ENCODE data around the gene MCAT. TPM values are rescaled to one million over a fixed set of nuclear protein-coding genes. Genes with fewer than 3 reads are reported as not detected.
"Not testable (repeated sequence)": the region's sequence is repeated elsewhere in the genome, so short reads cannot be mapped to it uniquely, and the experiment has no call there.

The MCAT gene
- total RNA-seq, 2 donors from 2014 or later, result 15.2 to 19.7 TPM

DNA sequence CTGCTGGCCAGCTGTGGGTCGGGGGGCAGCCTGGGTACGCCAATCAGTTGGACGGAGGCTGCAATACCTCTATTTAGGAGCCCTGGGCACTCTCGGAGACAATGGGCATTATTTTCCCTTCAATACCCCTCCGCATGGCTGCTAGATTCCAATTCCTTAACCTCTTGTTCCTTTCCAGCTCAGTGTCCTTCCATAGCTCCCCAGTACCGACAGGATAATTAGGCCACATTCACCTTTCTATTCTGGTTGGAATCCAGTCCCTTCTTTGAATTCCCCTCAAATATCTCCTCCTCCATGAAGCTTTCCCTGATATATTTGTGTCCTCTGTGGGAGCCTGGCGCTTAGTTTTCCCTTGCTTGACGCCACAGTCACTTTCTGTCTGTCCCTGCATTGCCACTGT, 36.9 kb downstream of the MCAT start:
- DNase-seq (no peak), ATAC-seq (no peak)
- intact Hi-C loops (cut with DNase I, micrococcal nuclease), result no loop called here

- DNase-seq; intact Hi-C loops (cut with DNase I, micrococcal nuclease); ATAC-seq: not testable (repeated sequence)
Measured at GRCh38 chr22:43104950-43105349, 38.2 kb downstream of the MCAT start.

- intact Hi-C loops (cut with DNase I, micrococcal nuclease); ATAC-seq; DNase-seq: not testable (repeated sequence)
Measured at GRCh38 chr22:43104056-43104625, 39.1 kb downstream of the MCAT start.

- intact Hi-C loops (cut with DNase I, micrococcal nuclease), result no loop called here
- DNase-seq, result no peak
- ATAC-seq, result no peak
Measured at GRCh38 chr22:43101306-43101705, 41.9 kb downstream of the MCAT start.

DNA sequence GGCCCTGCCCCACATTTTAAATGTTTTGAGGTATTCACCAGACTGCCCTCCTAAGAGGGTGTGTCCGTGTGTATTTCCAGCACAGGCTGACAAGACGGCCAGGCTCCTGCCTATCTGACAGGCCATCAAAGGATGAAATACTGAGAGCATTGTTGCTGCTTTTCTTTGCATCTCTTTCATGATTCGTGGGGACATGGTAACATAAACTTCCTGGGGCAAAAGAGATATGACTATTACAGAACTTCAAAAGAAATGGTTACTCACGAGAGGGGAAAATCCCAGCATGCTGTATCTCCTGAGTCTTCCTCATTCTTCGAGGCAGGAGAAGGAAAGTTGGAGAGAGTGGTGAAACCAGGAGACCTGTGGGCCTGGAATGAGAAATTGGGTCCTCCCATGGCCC, 43.0 kb downstream of the MCAT start:
- no peak for ATAC-seq
- intact Hi-C loops (cut with DNase I, micrococcal nuclease), result no loop called here
- DNase-seq, result no peak

GRCh38 chr22:43099095-43099494, 44.1 kb downstream of the MCAT start:
- no peak for ATAC-seq
- intact Hi-C loops (cut with DNase I, micrococcal nuclease), result no loop called here
- DNase-seq, result no peak

DNA sequence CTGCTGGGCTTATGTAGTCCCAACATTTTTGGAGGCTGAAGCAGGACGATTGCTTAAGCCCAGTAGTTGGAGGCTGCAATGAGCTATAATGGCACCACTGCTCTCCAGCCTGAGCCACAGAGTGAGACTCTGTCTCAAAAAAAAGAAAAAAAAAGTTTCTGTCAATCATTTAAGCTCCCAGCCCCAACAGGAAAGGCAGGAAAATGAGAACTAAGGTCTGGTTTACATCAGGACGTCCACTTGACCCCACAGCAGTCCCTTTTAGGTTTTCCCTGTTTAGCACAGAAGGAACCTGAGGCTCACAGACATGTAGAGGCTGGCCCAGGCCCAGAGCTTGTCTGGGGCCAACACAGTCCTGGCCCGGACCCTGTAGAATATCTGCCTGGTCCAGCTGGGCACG, 44.8 kb downstream of the MCAT start:
- intact Hi-C loops (cut with DNase I, micrococcal nuclease), result no loop called here
- no peak for DNase-seq
- no peak for ATAC-seq

GRCh38 chr22:43096420-43096819, 46.8 kb downstream of the MCAT start:
- intact Hi-C loops (cut with DNase I, micrococcal nuclease), result no loop called here
- no peak for ATAC-seq
- no peak for DNase-seq

DNA sequence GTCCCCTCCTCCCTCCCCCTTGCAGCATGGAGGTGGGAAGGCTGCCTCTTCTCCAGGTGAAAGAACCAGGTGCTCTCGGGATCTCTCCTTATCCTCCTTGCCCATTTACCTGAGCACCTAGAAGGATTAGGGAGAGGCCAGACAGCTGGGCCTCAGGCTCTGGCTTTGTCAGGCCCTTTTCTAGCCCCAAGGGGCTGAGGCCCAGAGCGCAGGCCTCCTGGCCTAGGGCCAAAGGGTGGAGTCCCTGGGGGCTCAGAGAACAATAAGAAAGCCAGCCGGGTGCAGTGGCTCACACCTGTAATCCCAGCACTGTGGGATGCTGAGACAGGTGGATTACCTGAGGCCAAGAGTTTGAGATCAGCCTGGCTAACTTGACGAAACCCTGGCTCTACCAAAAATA, 48.6 kb downstream of the MCAT start:
- intact Hi-C loops (cut with DNase I, micrococcal nuclease), result no loop called here
- DNase-seq, result no peak
- no peak for ATAC-seq

DNA sequence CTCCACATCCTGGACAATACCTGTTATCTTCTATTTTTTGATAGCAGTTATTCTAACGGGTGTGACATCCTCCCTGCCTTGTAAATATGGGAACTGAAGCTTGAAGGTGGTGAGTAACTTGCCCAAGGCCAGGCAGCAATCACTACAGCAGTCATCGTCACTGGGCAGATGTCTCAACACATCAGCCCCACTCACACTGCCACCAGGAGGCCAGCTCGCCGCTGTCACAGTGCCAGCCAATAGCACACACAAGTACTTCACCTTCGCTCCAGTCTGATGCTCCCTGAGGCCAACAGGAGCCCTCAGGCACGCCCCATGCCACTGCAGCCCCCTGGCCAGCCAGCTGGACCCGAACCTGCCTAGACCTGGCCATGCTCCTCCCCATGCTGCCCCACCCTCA, 49.1 kb downstream of the MCAT start:
- peak; percentile 67 for ATAC-seq
- intact Hi-C loops (cut with DNase I, micrococcal nuclease), result no loop called here

DNA sequence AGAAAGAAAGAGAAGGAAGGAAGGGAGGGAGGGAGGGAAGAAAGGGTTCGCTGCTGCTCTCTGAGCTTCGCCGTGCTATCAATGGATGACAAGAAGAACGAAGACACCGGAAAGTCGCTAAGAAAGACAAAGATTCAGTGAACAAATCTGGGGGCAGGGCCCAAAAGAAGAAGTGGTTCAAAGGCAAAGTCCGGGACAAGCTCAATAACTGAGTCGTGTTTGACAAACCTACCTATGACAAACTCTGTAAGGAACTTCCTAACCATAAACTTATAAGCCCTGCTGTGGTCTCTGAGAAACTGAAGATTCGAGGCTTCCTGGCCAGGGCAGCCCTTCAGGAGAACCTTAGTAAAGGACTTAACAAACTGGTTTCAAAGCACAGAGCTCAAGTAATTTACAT, 51.1 kb downstream of the MCAT start:
- intact Hi-C loops (cut with DNase I, micrococcal nuclease), result no loop called here
- DNase-seq, result no peak
- no peak for ATAC-seq

More for the DNA sequence above, 49.1 kb downstream of the MCAT start:
- DNase-seq, result peak; percentile 62 to 71

DNA sequence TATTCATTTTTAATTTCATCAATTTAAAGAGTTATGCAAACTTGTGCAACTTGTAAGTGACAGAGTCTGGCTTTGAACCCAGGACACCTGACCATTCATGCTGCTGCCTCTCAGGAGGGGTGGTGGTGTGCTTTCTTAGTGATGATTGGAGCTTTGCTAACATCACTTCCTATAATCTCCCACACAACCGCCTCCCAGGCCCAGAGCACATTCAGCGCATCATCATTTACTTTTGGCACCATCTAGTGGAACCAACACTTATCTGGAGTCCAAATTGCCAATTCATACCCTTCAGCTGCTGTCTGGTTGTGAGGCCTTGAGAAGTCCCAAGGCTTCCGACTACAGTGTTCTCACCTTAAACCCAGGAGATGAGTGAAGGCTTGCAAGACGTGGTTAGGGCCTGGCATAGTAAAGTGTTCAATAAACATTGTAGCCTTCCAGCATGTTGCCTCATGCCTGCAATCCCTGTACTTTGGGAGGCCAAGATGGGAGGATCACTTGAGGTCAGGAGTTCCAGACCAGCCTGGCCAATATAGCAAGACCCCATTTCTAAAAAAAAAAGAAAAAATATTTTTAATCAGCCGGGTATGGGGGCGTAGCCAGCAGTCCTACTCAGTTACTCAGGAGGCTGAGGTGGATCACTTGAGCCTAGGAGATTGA, 52.9 kb downstream of the MCAT start:
- peak; percentile 36 to 53 for DNase-seq
- intact Hi-C loops (cut with DNase I, micrococcal nuclease), result no loop called here
- ATAC-seq, result peak; percentile 37

GRCh38 chr22:43088984-43089717, 54.0 kb downstream of the MCAT start, which contains the start of gene TTLL1:
TTLL1 (minus strand) TSS chr22:43089391; CDS start chr22:43075586, 13,805 bp downstream.
- intact Hi-C loops (cut with DNase I, micrococcal nuclease), result no loop called here
- DNase-seq (peak; percentile 89 to 94), ATAC-seq (peak; percentile 87)

DNA sequence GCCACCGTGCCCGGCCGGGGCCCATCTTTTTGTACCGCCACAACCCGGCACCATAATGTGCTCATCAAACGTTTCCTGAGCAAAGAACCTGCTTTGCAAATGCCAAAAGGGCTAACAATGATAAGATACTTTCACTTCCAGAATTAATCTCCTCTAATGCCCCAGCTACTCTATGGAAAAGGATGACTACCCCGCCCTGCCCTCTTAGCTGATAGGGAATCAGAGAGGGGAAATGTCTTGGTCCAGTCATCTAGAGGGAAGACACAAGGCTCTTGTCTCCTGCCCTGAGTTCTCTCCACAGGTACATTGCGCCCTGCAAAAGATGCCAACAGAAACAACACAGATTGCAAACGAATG, 54.6 kb downstream of the MCAT start:
- intact Hi-C loops (cut with DNase I, micrococcal nuclease), result no loop called here
- no peak for ATAC-seq
- DNase-seq, result no peak

GRCh38 chr22:43085658-43086606, 57.3 kb downstream of the MCAT start:
- intact Hi-C loops (cut with DNase I, micrococcal nuclease), result no loop called here
- ATAC-seq (peak; percentile 40), DNase-seq (peak in 1 of 2 donors; percentile 43)

All from left colon (tissue), 2 donors.